GM23338 (cell line): ENCODE data around the gene DZIP1. TPM values are rescaled to one million over a fixed set of nuclear protein-coding genes. Genes with fewer than 3 reads are reported as not detected.

Source experiments
- ATAC-seq: fragments of 200-7000 bp; cut with Tn5 transposase; 3 replicates; pipeline ENCODE4 v1.9.1; 2020
- DNase-seq: peaks from one replicate; pipeline ENCODE4 v3.0.0-alpha.2; 2015; ENCODE audit warnings: low spot score
- H2AFZ ChIP-seq: fragments of 200-600 bp; sonication (generic); 2 replicates; pipeline ENCODE4 v1.8.0; 2016; ENCODE audit warnings: antibody characterized with exemption, mild to moderate bottlenecking, moderate library complexity
- H3F3A ChIP-seq: fragments of 200-600 bp; sonication (generic); replicated peaks from 2 replicates; pipeline ENCODE4 v1.8.0; 2017; ENCODE audit warnings: antibody characterized with exemption, mixed run types, low read depth
- H3K27ac ChIP-seq: fragments of 200-600 bp; sonication (generic); 2 replicates; pipeline ENCODE4 v1.6.1; 2016; ENCODE audit warnings: low read depth
- H3K27me3 ChIP-seq: fragments of 200-600 bp; sonication (generic); 2 replicates; pipeline ENCODE4 v1.8.0; 2016; ENCODE audit warnings: mild to moderate bottlenecking, mixed run types, moderate library complexity; ENCODE audit not compliant: insufficient read depth
- H3K36me3 ChIP-seq: fragments of 200-600 bp; sonication (generic); 2 replicates; pipeline ENCODE4 v1.8.0; 2016; ENCODE audit warnings: mild to moderate bottlenecking; ENCODE audit not compliant: insufficient read depth
- H3K4me1 ChIP-seq: fragments of 200-600 bp; sonication (generic); 2 replicates; pipeline ENCODE4 v1.8.0; 2016; ENCODE audit warnings: mild to moderate bottlenecking, moderate library complexity; ENCODE audit not compliant: insufficient read depth
- H3K4me2 ChIP-seq: fragments of 200-600 bp; sonication (generic); 2 replicates; pipeline ENCODE4 v1.7.1; 2017; ENCODE audit warnings: mixed run types
- H3K4me3 ChIP-seq: fragments of 200-600 bp; sonication (generic); 2 replicates; pipeline ENCODE4 v1.6.1; 2016; ENCODE audit warnings: mixed run types
- H3K79me2 ChIP-seq: fragments of 200-600 bp; sonication (generic); replicated peaks from 2 replicates; pipeline ENCODE4 v1.8.0; 2017; ENCODE audit warnings: mild to moderate bottlenecking; ENCODE audit not compliant: insufficient read depth
- H3K9me2 ChIP-seq: fragments of 200-600 bp; sonication (generic); 2 replicates; pipeline ENCODE4 v1.8.0; 2017; ENCODE audit not compliant: insufficient read depth
- H4K20me1 ChIP-seq: fragments of 200-600 bp; sonication (generic); replicated peaks from 2 replicates; pipeline ENCODE4 v1.8.0; 2017; ENCODE audit warnings: mild to moderate bottlenecking; ENCODE audit not compliant: insufficient read depth
- H3K27ac Mint-ChIP-seq: 2 replicates; pipeline ENCODE4 v1.8.0; 2020; ENCODE audit warnings: inconsistent platforms, mild to moderate bottlenecking, moderate library complexity, mixed read lengths
- H3K27me3 Mint-ChIP-seq: 3 replicates; pipeline ENCODE4 v1.8.0; 2022; ENCODE audit warnings: low read depth, mild to moderate bottlenecking, moderate library complexity, mixed read lengths, inconsistent platforms; ENCODE audit not compliant: insufficient read depth, poor library complexity
- H3K36me3 Mint-ChIP-seq: 3 replicates; pipeline ENCODE4 v1.8.0; 2021; ENCODE audit warnings: low read depth, mild to moderate bottlenecking, inconsistent platforms, moderate library complexity, mixed read lengths
- H3K4me1 Mint-ChIP-seq: 3 replicates; pipeline ENCODE4 v1.8.0; 2020; ENCODE audit warnings: mild to moderate bottlenecking, inconsistent platforms, mixed read lengths
- H3K4me3 Mint-ChIP-seq: 3 replicates; pipeline ENCODE4 v1.8.0; 2021; ENCODE audit warnings: moderate library complexity, mild to moderate bottlenecking, inconsistent platforms, mixed read lengths
- H3K9me3 Mint-ChIP-seq: 3 replicates; pipeline ENCODE4 v1.8.0; 2020; ENCODE audit warnings: moderate library complexity, mild to moderate bottlenecking, inconsistent platforms, mixed read lengths
- CREB1 ChIP-seq: fragments of 250-450 bp; sonication (Bioruptor Pico); IDR thresholded peaks from 2 replicates; pipeline ENCODE4 v1.5.0; 2020; ENCODE audit warnings: low read depth, mild to moderate bottlenecking, moderate library complexity
- CTCF ChIP-seq, 2 experiments: fragments of 200-600 bp in 1 of 2; sonication (generic) in 1 of 2; conservative IDR thresholded peaks; 2 replicates each; pipeline versions ENCODE4 v1.5.1 to v1.6.1; 2016 to 2017; ENCODE audit warnings: antibody characterized with exemption in 2 of 2, low read depth in 2 of 2, mild to moderate bottlenecking in 2 of 2, moderate library complexity in 1 of 2
- EZH2phosphoT487 ChIP-seq: fragments of 200-600 bp; sonication (generic); IDR thresholded peaks from one replicate; pipeline ENCODE4 v1.8.1; 2018; ENCODE audit warnings: antibody characterized with exemption; ENCODE audit not compliant: unreplicated experiment
- ZNF462 ChIP-seq: fragments of 250-450 bp; sonication (Bioruptor Pico); IDR thresholded peaks from 2 replicates; pipeline ENCODE4 v1.5.0; 2020; ENCODE audit warnings: mild to moderate bottlenecking, moderate library complexity
- polyA plus RNA-seq: library from polyadenylated mRNA; unstranded; fragments of >200 nt; fragmentation: Nextera tagmentation; extraction: Ambion mirVana; gene quantifications from 2 replicates; pipeline ENCODE4 v1.2.1, GENCODE V29; 2016
- total RNA-seq: library from RNA; depleted of rRNA; stranded (reverse); fragments of >200 nt; shearing (Covaris generic); gene quantifications from 2 replicates; pipeline ENCODE4 v1.2.3, GENCODE V29; 2014

DZIP1 gene
- total and polyA plus RNA-seq, 2 experiments from 2014 or later = 10.6 to 24.2 TPM

- TF ChIP-seq ZNF462 (CRISPR knock-in tag) (no peak), CREB1 (no peak), CTCF (conservative IDR thresholded peaks at IDR 0.05; ENCODE audit: low read depth in 2 of 2) (no peak), EZH2phosphoT487 (no peak)
Measured at GRCh38 chr13:95585867-95586266, 58.6 kb downstream of the DZIP1 start (continued).

- no peak for DNase-seq
- Mint-ChIP-seq H3K27me3 (peaks cover 2% of the 10 kb centered on the region), H3K4me1 (no peaks in the 10 kb centered on the region), H3K27ac (no peak overlapping the region), H3K9me3 (no peaks in the 10 kb centered on the region), H3K36me3 (peaks cover 38% of the 10 kb centered on the region), H3K4me3 (no peak overlapping the region)
- Histone ChIP-seq H3K27me3 (no peaks in the 10 kb centered on the region), H3K4me1 (no peaks in the 10 kb centered on the region), H3K9me2 (no peaks in the 10 kb centered on the region), H3K36me3 (peaks cover 12% of the 10 kb centered on the region), H3K4me3 (no peak overlapping the region), H3F3A (no peaks in the 10 kb centered on the region), H3K79me2 (no peaks in the 10 kb centered on the region), H3K4me2 (no peak overlapping the region), H4K20me1 (0 out of 2 replicates have a peak, but pooled peaks cover 5% of the 10 kb centered on the region), H2AFZ (no peak overlapping the region), H3K27ac (no peak overlapping the region)
- ATAC-seq = no peak
- TF ChIP-seq CREB1 (no peak), CTCF (conservative IDR thresholded peaks at IDR 0.05; ENCODE audit: low read depth in 2 of 2) (no peak)
Measured at GRCh38 chr13:95579303-95579702, 65.2 kb downstream of the DZIP1 start.
